ENCODE measurements around the gene ZNF107. TPM values are rescaled to one million over a fixed set of nuclear protein-coding genes. Genes with fewer than 3 reads are reported as not detected.

The ZNF107 gene
- total and polyA plus RNA-seq, 2 of the 8 experiments (the other 6 are each of a cell fraction or from before 2014, with no cell fraction given) = 3.4 to 31.0 TPM

DNA sequence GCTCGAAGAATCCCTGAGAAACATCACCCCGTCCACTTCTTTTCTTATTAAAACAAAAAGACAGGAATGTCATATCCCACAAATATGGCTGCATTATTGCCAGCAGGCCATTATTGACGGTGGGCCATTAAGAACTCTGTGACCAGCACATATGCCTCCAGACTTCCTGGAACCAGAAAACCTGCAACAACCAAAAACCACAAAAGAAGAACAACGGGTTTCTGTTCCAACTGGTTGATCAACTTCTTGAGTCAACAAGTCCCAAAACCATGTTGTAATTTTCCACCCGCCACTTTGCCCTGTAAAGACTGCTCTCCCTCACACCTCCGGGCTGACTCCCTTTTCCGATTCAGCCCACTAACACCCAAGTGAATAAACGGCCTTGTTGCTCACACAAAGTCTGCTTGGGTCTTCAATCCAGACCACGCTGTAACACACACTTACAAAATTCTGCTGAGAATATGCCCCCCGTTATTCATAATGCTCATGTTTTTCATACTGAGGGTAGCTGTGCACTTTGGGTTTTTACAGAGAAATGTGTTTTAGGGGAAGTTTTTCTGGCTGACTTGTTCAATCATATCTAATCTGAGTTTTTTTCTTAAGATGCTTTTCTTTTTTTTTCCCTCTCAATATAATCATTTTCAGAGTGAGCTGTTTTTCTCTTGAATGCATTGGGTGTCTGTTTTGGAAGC is 20.7 kb downstream of the ZNF107 start:
- no peak overlapping the region for H3K14ac ChIP-seq (ENCODE audit: insufficient read length)
- TF ChIP-seq TAF1 (IDR thresholded peaks at IDR 0.05; ENCODE audit: low read depth, low read length) (no peak), CBX5 (IDR thresholded peaks at IDR 0.05; ENCODE audit: low read depth, low read length) (no peak), KDM1A (IDR thresholded peaks at IDR 0.05; ENCODE audit: borderline replicate concordance, low read length) (no peak), EZH2 (IDR thresholded peaks at IDR 0.05; ENCODE audit: low read depth, low read length, severe bottlenecking) (no peak), HDAC6 (IDR thresholded peaks at IDR 0.05; ENCODE audit: low read depth, low read length) (no peak), POLR2AphosphoS5 (IDR thresholded peaks at IDR 0.05; ENCODE audit: low read depth, low read length) (no peak), SAP30 (IDR thresholded peaks at IDR 0.05; ENCODE audit: insufficient read depth, insufficient replicate concordance, low read length) (no peak), PHF8 (conservative IDR thresholded peaks at IDR 0.05; ENCODE audit: low read depth, low read length) (no peak)
- TF ChIP-seq, protein P1, sequence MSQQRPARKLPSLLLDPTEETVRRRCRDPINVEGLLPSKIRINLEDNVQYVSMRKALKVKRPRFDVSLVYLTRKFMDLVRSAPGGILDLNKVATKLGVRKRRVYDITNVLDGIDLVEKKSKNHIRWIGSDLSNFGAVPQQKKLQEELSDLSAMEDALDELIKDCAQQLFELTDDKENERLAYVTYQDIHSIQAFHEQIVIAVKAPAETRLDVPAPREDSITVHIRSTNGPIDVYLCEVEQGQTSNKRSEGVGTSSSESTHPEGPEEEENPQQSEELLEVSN (IDR thresholded peaks at IDR 0.05) = no peak
- no peaks in the 10 kb centered on the region for H3K27me3 ChIP-seq (replicated peaks in 1 of 4; ENCODE audit: control insufficient read depth in 3 of 4, extremely low read depth in 1 of 4, insufficient read depth in 3 of 4, low read length in 3 of 4)
- ChIA-PET CTCF (ENCODE audit: partially characterized antibody) (interaction anchor here (0.6 to 1.6 kb wide), 3 partner anchors 9 to 201 kb away, joined by 3 to 6 read pairs (median 3); no protein-coding TSS in a partner anchor), POLR2A (ENCODE audit: partially characterized antibody) (interaction anchor here (0.7 to 3.2 kb wide), 2 partner anchors 21 to 196 kb away, joined by 3 to 10 read pairs; partner anchors contain the start of gene ZNF107)
- peaks cover 0 to 2% (median 0%) of the 10 kb centered on the region in 4 experiments; a peak in 1 of 7 replicates for H3K4me1 ChIP-seq (replicated peaks in 1 of 4; ENCODE audit: control insufficient read depth in 3 of 4, insufficient read depth in 4 of 4, low read length in 3 of 4)
- DNase-seq (ENCODE audit: low read depth in 1 of 2, low spot score in 2 of 2) = no peak
- no peak overlapping the region for H3K4me2 ChIP-seq (ENCODE audit: insufficient read depth in 1 of 2, low read depth in 2 of 2, low read length in 2 of 2)
- no peak overlapping the region for H3K27ac ChIP-seq (ENCODE audit: low read depth, low read length)
- H3K23ac ChIP-seq (ENCODE audit: insufficient read length) = no peak overlapping the region
- no peak overlapping the region for H2BK15ac ChIP-seq (ENCODE audit: low read length)
- no peak overlapping the region for H2BK5ac ChIP-seq (ENCODE audit: low read depth, low read length)
- no peak overlapping the region for H2BK12ac ChIP-seq (ENCODE audit: low read depth, low read length)
- H4K20me1 ChIP-seq (replicated peaks in 1 of 2; ENCODE audit: control insufficient read depth in 1 of 2, insufficient read depth in 2 of 2, low read length in 2 of 2) = peaks cover 0 to 4% of the 10 kb centered on the region in 2 experiments
- H4K91ac ChIP-seq (replicated peaks; ENCODE audit: insufficient read length, low read length) = no peak overlapping the region
- H3K9me3 ChIP-seq (ENCODE audit: insufficient read depth in 2 of 2, low read depth in 1 of 2, low read length in 1 of 2) = no peaks in the 10 kb centered on the region
- no peak overlapping the region for H4K5ac ChIP-seq (ENCODE audit: insufficient read length, low read depth, low read length)
- peaks cover 0 to 33% (median 13%) of the 10 kb centered on the region in 4 experiments; a peak in 7 of 8 replicates for H3K36me3 ChIP-seq (ENCODE audit: control insufficient read depth in 2 of 4, insufficient read depth in 4 of 4, low read length in 3 of 4)
- H2AK5ac ChIP-seq (ENCODE audit: low read depth, low read length) = no peak overlapping the region
- H3K56ac ChIP-seq (replicated peaks; ENCODE audit: insufficient read length, low read depth, low read length) = no peak overlapping the region
- no peak overlapping the region for H2BK20ac ChIP-seq (ENCODE audit: low read length)
- no peak overlapping the region for H2AFZ ChIP-seq (ENCODE audit: low read length)
- H3K79me2 ChIP-seq (ENCODE audit: control insufficient read depth in 1 of 2, insufficient read depth in 2 of 2, low read length in 2 of 2) = peaks cover 0 to 10% of the 10 kb centered on the region in 2 experiments; a peak in 2 of 4 replicates
- H4K8ac ChIP-seq (ENCODE audit: extremely low read depth, insufficient read depth, low read length) = no peak overlapping the region
- no peak overlapping the region for H3K9ac ChIP-seq (replicated peaks in 1 of 4; ENCODE audit: extremely low read depth in 1 of 4, low read depth in 3 of 4, low read length in 3 of 4)
- H2BK120ac ChIP-seq (replicated peaks; ENCODE audit: low read depth, low read length) = no peak overlapping the region
- H3K4ac ChIP-seq (replicated peaks; ENCODE audit: insufficient read length, low read depth, low read length) = no peak overlapping the region
- no peak for FAIRE-seq
- peaks cover 3% of the 10 kb centered on the region; the same call in 1 of the 2 replicates for H3K79me1 ChIP-seq (ENCODE audit: low read depth, low read length)
- peaks cover 1% of the 10 kb centered on the region; the same call in 1 of the 2 replicates for H3K23me2 ChIP-seq (ENCODE audit: low read depth, low read length)
- WGBS, 2 experiments (ENCODE audit: extremely low coverage in 1 of 2, insufficient coverage in 1 of 2, insufficient read length in 1 of 2, insufficient replicate concordance in 2 of 2, low coverage in 1 of 2, low lambda C conversion rate in 2 of 2, missing lambda C conversion rate in 1 of 2) = 93% methylated on average over 10 of the region's 10 CpGs; no CpG with 5 or more reads in 1 of the 2 experiments
- no peak overlapping the region for H3K4me3 ChIP-seq (ENCODE audit: extremely low read depth in 1 of 4, insufficient read depth in 2 of 4, low read depth in 3 of 4, low read length in 4 of 4)
- H3K18ac ChIP-seq (ENCODE audit: extremely low read depth, low read length) = no peak overlapping the region
